Small intestine (tissue), 7 donors: ENCODE results near the gene OSTM1. TPM values are rescaled to one million over a fixed set of nuclear protein-coding genes. Genes with fewer than 3 reads are reported as not detected.

Source experiments
- DNase-seq, 2 donors: peaks; one replicate each; pipeline versions ENCODE4 v3.0.0 to v3.0.0-alpha.2; 2013
- FAIRE-seq: peaks from 2 replicates; lab custom pipeline; 2012; peaks lifted over from hg19 to GRCh38; lab: Jason Lieb, UNC
- H3K27ac ChIP-seq, 3 donors: one replicate each; pipeline ENCODE4 v1.5.1; 2013; ENCODE audit warnings: low read length in 2 of 3, mild to moderate bottlenecking in 2 of 3, control low read depth in 1 of 3, inconsistent platforms in 1 of 3, low read depth in 1 of 3, moderate library complexity in 1 of 3
- H3K27me3 ChIP-seq, 3 donors: one replicate each; pipeline ENCODE4 v1.6.1; 2013; ENCODE audit warnings: low read length in 3 of 3, inconsistent platforms in 1 of 3; ENCODE audit not compliant: control insufficient read depth in 3 of 3, insufficient read depth in 3 of 3
- H3K36me3 ChIP-seq, 3 donors: one replicate each; pipeline ENCODE4 v1.6.1; 2013; ENCODE audit warnings: low read length in 3 of 3, inconsistent platforms in 1 of 3, low read depth in 1 of 3, mild to moderate bottlenecking in 1 of 3, moderate library complexity in 1 of 3; ENCODE audit not compliant: control insufficient read depth in 3 of 3, insufficient read depth in 2 of 3
- H3K4me1 ChIP-seq, 3 donors: one replicate each; pipeline ENCODE4 v1.6.1; 2013; ENCODE audit warnings: low read length in 2 of 3, inconsistent platforms in 1 of 3, low read depth in 1 of 3, mild to moderate bottlenecking in 1 of 3, moderate library complexity in 1 of 3; ENCODE audit not compliant: control insufficient read depth in 3 of 3, insufficient read depth in 2 of 3
- H3K4me3 ChIP-seq, 3 donors: one replicate each; pipeline ENCODE4 v1.5.1; 2013; ENCODE audit warnings: low read length in 3 of 3, control low read depth in 1 of 3, inconsistent platforms in 1 of 3, low read depth in 1 of 3, mild to moderate bottlenecking in 1 of 3, moderate library complexity in 1 of 3
- H3K9me3 ChIP-seq, 2 donors: one replicate each; pipeline ENCODE4 v1.6.1; 2013; ENCODE audit warnings: low read depth in 1 of 2, low read length in 1 of 2; ENCODE audit not compliant: control insufficient read depth in 2 of 2, insufficient read depth in 1 of 2
- WGBS, 3 donors: extraction: QIAGEN DNeasy Blood & Tissue Kit; methylation state at CpG; one replicate each; pipeline ENCODE4 v1.1.7; 2013; 5-methylcytosine and 5-hydroxymethylcytosine counted together
- polyA plus RNA-seq, 4 donors: library from polyadenylated mRNA; stranded (reverse) in 3 of 4; unstranded in 1 of 4; fragments of 200-250 nt in 3 of 4; fragments of 120-200 nt in 1 of 4; gene quantifications; one replicate each; pipeline versions ENCODE4 v1.2.1 to v1.2.3, GENCODE V29; 2013
- donor health status: healthy with polysubstance abuse.
- donor health status: control.
- donor health status: control.
- donor health status: Bipolar disorder and iron deficiency.
- donor health status: healthy.

The OSTM1 gene
- polyA plus RNA-seq, 4 donors = 5.7 to 14.6 (median 7.4) TPM

- WGBS, 3 donors = 26 to 36% (median 31%) methylated on average over 39 of the region's 39 CpGs
- Histone ChIP-seq H3K4me1 (peaks cover 0 to 35% (median 3%) of the 10 kb centered on the region in 3 donors), H3K36me3 (no peaks in the 10 kb centered on the region), H3K27me3 (peaks cover 0 to 58% (median 26%) of the 10 kb centered on the region in 3 donors), H3K27ac (no peak overlapping the region), H3K9me3 (no peaks in the 10 kb centered on the region), H3K4me3 (peak overlapping the region in 1 of 3 donors; percentile 5)
- no peak for FAIRE-seq
- DNase-seq = peak; percentile 30 to 78
Observed at GRCh38 chr6:108113557-108114519, 39.3 kb upstream of the OSTM1 start.

GRCh38 chr6:108108374-108108773 is 33.8 kb upstream of the OSTM1 start:
- Histone ChIP-seq H3K27ac (no peak overlapping the region), H3K27me3 (peaks cover 0 to 9% (median 4%) of the 10 kb centered on the region in 3 donors), H3K4me1 (no peaks in the 10 kb centered on the region), H3K4me3 (no peak overlapping the region), H3K36me3 (no peaks in the 10 kb centered on the region), H3K9me3 (no peaks in the 10 kb centered on the region)
- no peak for FAIRE-seq
- no peak for DNase-seq

DNA sequence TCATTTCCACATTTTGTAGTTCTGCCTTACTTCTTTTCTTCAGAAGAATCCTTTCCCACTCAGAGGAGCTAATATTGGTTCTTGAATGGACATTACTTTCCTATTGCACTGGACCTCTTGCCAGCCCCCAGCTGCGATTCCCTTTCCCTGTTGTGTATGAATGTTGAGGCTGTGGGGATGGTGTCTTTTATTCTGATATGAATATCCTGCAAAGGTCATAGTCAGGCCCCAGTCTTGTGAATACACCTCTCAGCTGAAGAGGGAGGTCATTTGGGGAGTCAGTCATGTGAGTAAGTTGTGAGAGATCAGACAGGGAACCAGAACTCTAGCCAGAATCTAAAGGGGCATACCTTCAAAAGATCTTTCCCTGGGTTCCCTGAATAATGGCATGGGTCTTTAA is 32.6 kb upstream of the OSTM1 start:
- FAIRE-seq (no peak), DNase-seq (no peak)
- 89 to 100% (median 93%) methylated on average over 1 of the region's 1 CpG for WGBS, 3 donors
- no peaks in the 10 kb centered on the region for H3K4me1 ChIP-seq
- no peaks in the 10 kb centered on the region for H3K9me3 ChIP-seq
- H3K27me3 ChIP-seq = peaks cover 0 to 9% (median 4%) of the 10 kb centered on the region in 3 donors
- H3K4me3 ChIP-seq = no peak overlapping the region
- no peak overlapping the region for H3K27ac ChIP-seq
- H3K36me3 ChIP-seq = no peaks in the 10 kb centered on the region

DNA sequence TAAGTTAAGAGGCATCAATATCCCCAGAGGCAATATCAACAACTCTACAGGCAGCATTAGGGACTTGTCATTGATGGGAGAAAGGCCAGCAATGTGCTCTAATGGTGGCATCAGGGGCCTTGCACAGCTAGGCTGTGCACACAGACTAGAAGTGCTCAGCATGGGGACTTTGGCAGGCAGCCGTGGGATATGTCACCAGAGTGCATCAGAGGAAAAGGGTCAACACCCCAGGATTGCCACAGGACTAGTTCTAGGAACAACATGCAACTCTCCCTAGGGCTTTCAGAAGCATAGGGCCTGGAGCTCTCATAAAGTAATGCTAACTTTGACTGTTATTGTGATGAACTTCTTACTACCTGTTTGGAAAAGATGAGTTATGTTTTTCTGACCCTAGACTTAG is 32.2 kb upstream of the OSTM1 start:
- WGBS, 3 donors = 58 to 85% (median 75%) methylated on average over 1 of the region's 1 CpG

GRCh38 chr6:108106261-108106660 is 31.7 kb upstream of the OSTM1 start:
- Histone ChIP-seq H3K36me3 (no peaks in the 10 kb centered on the region), H3K4me1 (no peaks in the 10 kb centered on the region), H3K9me3 (no peaks in the 10 kb centered on the region), H3K4me3 (no peak overlapping the region), H3K27me3 (peaks cover 0 to 9% (median 4%) of the 10 kb centered on the region in 3 donors), H3K27ac (no peak overlapping the region)
- 93 to 96% (median 94%) methylated on average over 5 of the region's 5 CpGs for WGBS, 3 donors
- DNase-seq (no peak), FAIRE-seq (no peak)

More for the DNA sequence above, 32.2 kb upstream of the OSTM1 start:
- no peak overlapping the region for H3K4me3 ChIP-seq
- H3K9me3 ChIP-seq = no peaks in the 10 kb centered on the region
- peaks cover 0 to 9% (median 4%) of the 10 kb centered on the region in 3 donors for H3K27me3 ChIP-seq
- FAIRE-seq (no peak), DNase-seq (no peak)
- H3K27ac ChIP-seq = no peak overlapping the region
- H3K4me1 ChIP-seq = no peaks in the 10 kb centered on the region
- H3K36me3 ChIP-seq = no peaks in the 10 kb centered on the region

- FAIRE-seq (no peak), DNase-seq (no peak)
- Histone ChIP-seq H3K9me3 (no peaks in the 10 kb centered on the region), H3K4me3 (no peak overlapping the region), H3K27me3 (peaks cover 0 to 9% (median 6%) of the 10 kb centered on the region in 3 donors), H3K27ac (no peak overlapping the region), H3K36me3 (no peaks in the 10 kb centered on the region), H3K4me1 (no peaks in the 10 kb centered on the region)
- WGBS, 3 donors = 86 to 95% (median 89%) methylated on average over 1 of the region's 1 CpG
Observed at GRCh38 chr6:108105571-108105970, 31.0 kb upstream of the OSTM1 start.

- no peak for FAIRE-seq
- peaks cover 0 to 4% (median 0%) of the 10 kb centered on the region in 3 donors for H3K27me3 ChIP-seq
- no peak overlapping the region for H3K27ac ChIP-seq
- no peaks in the 10 kb centered on the region for H3K36me3 ChIP-seq
- H3K9me3 ChIP-seq = no peaks in the 10 kb centered on the region
- WGBS, 3 donors = 73 to 90% (median 79%) methylated on average over 3 of the region's 3 CpGs
- H3K4me1 ChIP-seq = no peaks in the 10 kb centered on the region
- H3K4me3 ChIP-seq = no peak overlapping the region
- no peak for DNase-seq
Observed at GRCh38 chr6:108102965-108103364, 28.4 kb upstream of the OSTM1 start.

GRCh38 chr6:108100003-108100402 is 25.5 kb upstream of the OSTM1 start:
- 83 to 94% (median 86%) methylated on average over 2 of the region's 2 CpGs for WGBS, 3 donors
- H3K9me3 ChIP-seq = no peaks in the 10 kb centered on the region
- H3K27ac ChIP-seq = no peak overlapping the region
- no peaks in the 10 kb centered on the region for H3K4me1 ChIP-seq
- H3K27me3 ChIP-seq = peaks cover 0 to 2% (median 0%) of the 10 kb centered on the region in 3 donors
- DNase-seq = no peak
- no peak for FAIRE-seq
- H3K36me3 ChIP-seq = no peaks in the 10 kb centered on the region
- no peak overlapping the region for H3K4me3 ChIP-seq
